Stomach (tissue), 19 donors: ENCODE results near the gene CCDC24. TPM values are rescaled to one million over a fixed set of nuclear protein-coding genes. Genes with fewer than 3 reads are reported as not detected.

ENCODE experiments used
- DNase-seq, 2 donors: peaks; one replicate each; pipeline versions ENCODE4 v3.0.0 to v3.0.0-alpha.2; 2013 to 2019
- H3K27ac ChIP-seq, 5 donors: fragments of 200-600 bp in 4 of 5; sonication (generic) in 4 of 5; one replicate each; pipeline ENCODE4 v1.5.1; 2013 to 2019; ENCODE audit warnings: mild to moderate bottlenecking in 1 of 5, moderate library complexity in 1 of 5
- H3K27me3 ChIP-seq, 3 donors: fragments of 200-600 bp; sonication (generic); one replicate each; pipeline ENCODE4 v1.5.1; 2017 to 2019; ENCODE audit warnings: mixed run types in 1 of 3
- H3K36me3 ChIP-seq, 4 donors: fragments of 200-600 bp; sonication (generic); 1 replicate in 3 of 4; 2 replicates in 1 of 4; pipeline ENCODE4 v1.5.1; 2016 to 2019
- H3K4me1 ChIP-seq, 4 donors: fragments of 200-600 bp; sonication (generic); one replicate each; pipeline ENCODE4 v1.5.1; 2016 to 2019
- H3K4me3 ChIP-seq, 4 donors: fragments of 200-600 bp; sonication (generic) in 3 of 4; one replicate each; pipeline ENCODE4 v1.5.1; 2016 to 2019; ENCODE audit warnings: mild to moderate bottlenecking in 1 of 4
- H3K9me3 ChIP-seq, 4 donors: fragments of 200-600 bp; sonication (generic); one replicate each; pipeline ENCODE4 v1.5.1; 2016 to 2019
- EP300 ChIP-seq: sonication (generic); formaldehyde crosslinking; IDR thresholded peaks from one replicate; pipeline ENCODE4 v1.6.1; 2017; ENCODE audit warnings: antibody characterized with exemption
- POLR2A ChIP-seq, 4 donors: fragments of 450-650 bp; IDR thresholded peaks; one replicate each; pipeline ENCODE4 v1.6.1; 2016; ENCODE audit warnings: antibody characterized with exemption in 4 of 4, control low read depth in 2 of 4, mild to moderate bottlenecking in 1 of 4, moderate library complexity in 1 of 4
- POLR2AphosphoS5 ChIP-seq, 3 donors: sonication (generic); formaldehyde crosslinking; IDR thresholded peaks; one replicate each; pipeline ENCODE4 v1.6.1; 2016; ENCODE audit warnings: antibody characterized with exemption in 3 of 3
- whole genome bisulfite sequencing, 5 donors: extraction: QIAGEN DNeasy Blood & Tissue Kit in 3 of 5; methylation state at CpG; one replicate each; pipeline versions ENCODE4 v1.1.5 to v1.1.7; 2013 to 2018; 5-methylcytosine and 5-hydroxymethylcytosine counted together
- intact Hi-C: fragments of 100-400 bp; cut with DNase I; formaldehyde crosslinking; loops from one replicate; pipeline ENCODE4 v1.15.1; 2023; ENCODE audit warnings: low total_unique reads
- long read RNA-seq, 10 donors: transcript quantifications; one replicate each; lab custom pipeline, GENCODE V29; 2026
- polyA plus RNA-seq, 3 donors: library from polyadenylated mRNA; stranded (reverse); fragments of 200-250 nt; gene quantifications; one replicate each; pipeline ENCODE4 v1.2.3, GENCODE V29; 2013
- total RNA-seq, 5 donors: library from RNA; depleted of rRNA; stranded (reverse); fragments of >200 nt; gene quantifications; one replicate each; pipeline versions ENCODE4 v1.1.0 to v1.2.3, GENCODE V29; 2014 to 2016
- TF ChIP-seq, protein P1 (sequence below), 7 experiments: fragments of 450-650 bp in 4 of 7; fragments of 200-600 bp in 3 of 7; sonication (generic) in 3 of 7; IDR thresholded peaks; one replicate each; pipeline ENCODE4 v1.5.1; 2016 to 2019; ENCODE audit warnings: antibody characterized with exemption in 7 of 7, control low read depth in 2 of 7, mild to moderate bottlenecking in 1 of 7
- donor health status: healthy with polysubstance abuse.
- donor health status: Bipolar disorder and iron deficiency.
- donor health status: healthy.

Gene CCDC24
- total RNA-seq = 10 to 100 TPM in 2 of 5 donors, 1 to 10 TPM in 3; 1.2 to 32.4 (median 6.7) TPM
- polyA plus RNA-seq = 10 to 100 TPM in 2 of 3 donors, 1 to 10 TPM in 1; 5.3 to 16.7 (median 14.6) TPM
- long read RNA-seq, donor 1 = 0 reads
- long read RNA-seq, donor 2, partial matches to known transcripts = 0 of 1 reads
- long read RNA-seq, donor 2, other reads (novel, unspliced or antisense) = 0 of 1 reads
- long read RNA-seq, donor 3 = 0 reads
- long read RNA-seq, donor 4 = 0 reads
- long read RNA-seq, donor 5 = 0 reads
- long read RNA-seq, donor 6 = 0 reads
- long read RNA-seq, donor 7, partial matches to known transcripts = 0 of 1 reads
- long read RNA-seq, donor 7, other reads (novel, unspliced or antisense) = 0 of 1 reads
- long read RNA-seq, donor 8 = 0 reads
- long read RNA-seq, donor 9, partial matches to known transcripts = 0 of 1 reads
- long read RNA-seq, donor 9, other reads (novel, unspliced or antisense) = 0 of 1 reads
- long read RNA-seq, donor 10 = 0 reads

DNA sequence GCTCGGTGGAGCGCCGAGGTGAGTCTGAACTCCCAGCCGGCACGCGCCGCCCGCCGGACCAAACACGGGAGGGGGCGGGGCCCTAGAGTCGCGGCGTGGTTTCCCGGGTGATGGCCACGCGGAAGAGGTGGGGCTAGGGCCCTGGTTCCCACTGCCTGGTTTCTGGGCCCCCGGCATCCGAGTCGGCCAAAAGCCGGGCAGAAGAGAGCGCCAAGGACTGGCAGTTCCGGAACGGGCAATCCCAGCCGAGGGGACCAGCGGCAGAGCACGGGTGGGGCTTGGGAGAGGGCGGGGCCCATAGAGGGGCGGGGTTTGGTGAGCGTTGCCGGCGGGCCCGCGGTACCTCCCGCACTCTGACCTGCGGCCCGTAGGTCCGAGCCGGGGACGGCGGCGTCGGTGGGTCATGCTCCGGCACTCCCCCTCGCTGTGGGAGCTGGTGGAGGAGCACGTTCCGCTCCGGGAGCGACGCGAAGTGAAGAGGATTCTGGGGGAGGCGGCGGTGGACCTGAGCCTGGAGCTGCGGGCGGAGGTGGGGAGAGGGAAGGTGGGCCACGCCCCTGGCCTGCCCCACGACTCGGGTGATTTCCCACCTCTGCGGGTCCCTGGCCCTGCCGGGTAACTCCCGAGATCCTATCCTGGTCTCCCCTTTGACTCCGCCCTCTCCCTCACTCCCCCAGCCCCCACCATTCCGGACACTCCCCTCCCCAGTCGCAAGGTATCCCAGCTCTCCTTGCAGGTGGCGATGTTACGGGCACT lies at the start of gene CCDC24:
CCDC24 (plus strand) TSS at position 124 of the 756 bp plus-strand sequence; CDS start at position 404, 280 bp downstream.
- no peaks in the 10 kb centered on the region for H3K9me3 ChIP-seq
- H3K4me1 ChIP-seq = peaks cover 15 to 47% (median 25%) of the 10 kb centered on the region in 4 donors
- intact Hi-C loops = no loop called here
- H3K36me3 ChIP-seq = no peaks in the 10 kb centered on the region
- H3K27ac ChIP-seq = peak within 1 kb of the TSS; percentile 80 to 90 (median 84)
- DNase-seq = peak; percentile 91 to 93
- TF ChIP-seq, protein P1, sequence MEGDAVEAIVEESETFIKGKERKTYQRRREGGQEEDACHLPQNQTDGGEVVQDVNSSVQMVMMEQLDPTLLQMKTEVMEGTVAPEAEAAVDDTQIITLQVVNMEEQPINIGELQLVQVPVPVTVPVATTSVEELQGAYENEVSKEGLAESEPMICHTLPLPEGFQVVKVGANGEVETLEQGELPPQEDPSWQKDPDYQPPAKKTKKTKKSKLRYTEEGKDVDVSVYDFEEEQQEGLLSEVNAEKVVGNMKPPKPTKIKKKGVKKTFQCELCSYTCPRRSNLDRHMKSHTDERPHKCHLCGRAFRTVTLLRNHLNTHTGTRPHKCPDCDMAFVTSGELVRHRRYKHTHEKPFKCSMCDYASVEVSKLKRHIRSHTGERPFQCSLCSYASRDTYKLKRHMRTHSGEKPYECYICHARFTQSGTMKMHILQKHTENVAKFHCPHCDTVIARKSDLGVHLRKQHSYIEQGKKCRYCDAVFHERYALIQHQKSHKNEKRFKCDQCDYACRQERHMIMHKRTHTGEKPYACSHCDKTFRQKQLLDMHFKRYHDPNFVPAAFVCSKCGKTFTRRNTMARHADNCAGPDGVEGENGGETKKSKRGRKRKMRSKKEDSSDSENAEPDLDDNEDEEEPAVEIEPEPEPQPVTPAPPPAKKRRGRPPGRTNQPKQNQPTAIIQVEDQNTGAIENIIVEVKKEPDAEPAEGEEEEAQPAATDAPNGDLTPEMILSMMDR (IDR thresholded peaks at IDR 0.05) = no peak
- no peak for TF ChIP-seq EP300
- TF ChIP-seq POLR2AphosphoS5 (IDR thresholded peaks at IDR 0.05) = peak in 2 of 3 donors; percentile 17 to 59
- H3K27me3 ChIP-seq = no peaks in the 10 kb centered on the region
- peak within 1 kb of the TSS; percentile 62 to 78 (median 72) for H3K4me3 ChIP-seq
- 0 to 2% (median 1%) methylated on average over 15 to 66 of the region's 66 CpGs for WGBS, 5 donors

DNA sequence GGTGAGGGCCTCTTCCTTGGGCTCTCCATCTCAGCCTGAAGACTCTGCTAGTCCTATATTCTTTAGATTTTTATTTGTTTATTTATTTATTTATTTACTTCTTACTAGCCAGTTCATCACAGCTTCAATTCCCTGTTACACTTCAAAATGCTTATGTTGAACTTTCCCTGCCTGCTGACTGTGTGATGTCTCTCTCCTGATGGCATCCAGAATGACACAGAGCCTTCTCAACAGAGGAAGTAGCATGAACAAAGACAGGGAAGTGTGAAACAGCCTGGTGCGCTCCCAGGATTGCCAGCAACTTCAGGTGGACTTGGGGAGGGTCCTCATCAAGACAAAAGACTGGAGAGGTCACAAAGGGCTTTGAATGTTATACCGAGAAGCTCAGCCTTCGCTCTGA lies 49.0 kb upstream of the CCDC24 start:
- WGBS, 5 donors = 89 to 95% (median 93%) methylated on average over 3 of the region's 3 CpGs
- TF ChIP-seq EP300 (no peak), POLR2A (IDR thresholded peaks at IDR 0.05) (no peak), POLR2AphosphoS5 (IDR thresholded peaks at IDR 0.05) (no peak)
- TF ChIP-seq, protein P1 (IDR thresholded peaks at IDR 0.05) = no peak
- no peaks in the 10 kb centered on the region for H3K27me3 ChIP-seq
- DNase-seq = no peak
- H3K4me3 ChIP-seq = no peak overlapping the region
- no peak overlapping the region for H3K27ac ChIP-seq
- no peaks in the 10 kb centered on the region for H3K9me3 ChIP-seq
- H3K36me3 ChIP-seq = no peaks in the 10 kb centered on the region
- H3K4me1 ChIP-seq = peaks cover 16 to 28% (median 20%) of the 10 kb centered on the region in 4 donors
- intact Hi-C loops = no loop called here

DNA sequence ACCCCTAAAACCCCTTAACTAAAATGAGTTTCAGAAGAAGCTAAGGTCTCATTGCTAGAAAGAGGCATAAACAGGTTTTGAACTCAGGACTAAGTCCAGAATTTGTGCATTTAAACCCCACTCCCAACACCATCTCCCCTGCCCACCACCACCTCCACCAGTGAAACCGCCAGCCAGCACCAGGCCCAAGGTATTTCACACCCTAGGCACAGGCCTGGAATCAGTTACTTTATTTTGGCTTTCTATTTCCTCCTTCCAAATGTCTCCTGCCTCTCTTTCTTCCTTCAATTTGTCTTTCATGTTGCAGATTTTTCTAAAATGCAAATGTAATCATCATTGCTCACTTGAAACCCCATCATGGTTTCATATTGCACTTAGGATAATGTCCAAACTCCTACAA lies 46.5 kb upstream of the CCDC24 start:
- TF ChIP-seq POLR2A (IDR thresholded peaks at IDR 0.05) = no peak
- TF ChIP-seq EP300 = no peak
- TF ChIP-seq, protein P1 (IDR thresholded peaks at IDR 0.05) = no peak
- no peak for TF ChIP-seq POLR2AphosphoS5 (IDR thresholded peaks at IDR 0.05)
- no peak overlapping the region for H3K4me3 ChIP-seq
- H3K9me3 ChIP-seq = no peaks in the 10 kb centered on the region
- WGBS, 5 donors = 92 to 100% (median 100%) methylated on average over 1 of the region's 1 CpG
- peaks cover 5 to 8% (median 5%) of the 10 kb centered on the region in 4 donors for H3K36me3 ChIP-seq
- no peak overlapping the region for H3K27ac ChIP-seq
- H3K4me1 ChIP-seq = peaks cover 32 to 52% (median 40%) of the 10 kb centered on the region in 4 donors
- intact Hi-C loops = no loop called here
- no peaks in the 10 kb centered on the region for H3K27me3 ChIP-seq
- DNase-seq = no peak

DNA sequence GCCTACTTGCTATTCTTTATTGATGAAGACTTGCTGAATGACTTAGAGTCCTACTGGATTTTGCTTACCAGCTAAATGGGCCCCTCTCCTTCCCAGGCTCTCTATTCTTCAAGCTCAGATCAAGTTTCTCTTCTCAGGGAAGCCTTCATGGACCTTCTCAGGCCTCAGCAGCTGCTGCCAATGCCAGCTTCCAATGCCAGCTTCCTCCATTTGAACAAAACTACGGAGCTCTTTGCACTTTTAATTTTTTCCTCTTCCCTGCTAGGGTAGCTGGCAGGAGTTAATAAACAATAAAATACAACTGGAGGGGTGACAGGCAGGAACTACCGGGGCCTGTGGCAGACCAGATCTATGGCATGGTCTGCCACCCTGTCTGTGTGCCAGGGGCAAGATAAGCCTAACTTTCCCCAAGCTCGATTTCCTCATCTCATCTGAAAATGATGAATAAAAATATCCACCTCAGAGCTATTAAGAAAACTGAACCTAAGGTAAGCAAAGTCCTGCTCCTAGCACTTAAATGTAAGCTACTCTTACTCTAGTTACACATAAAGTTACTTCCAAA lies 45.6 kb upstream of the CCDC24 start:
- WGBS, 5 donors = 0 to 11% (median 3%) methylated on average over 3 of the region's 3 CpGs
- no peaks in the 10 kb centered on the region for H3K9me3 ChIP-seq
- H3K27ac ChIP-seq = peak overlapping the region; percentile 96 to 99 (median 97)
- intact Hi-C loops = no loop called here
- TF ChIP-seq POLR2AphosphoS5 (IDR thresholded peaks at IDR 0.05) (no peak), POLR2A (IDR thresholded peaks at IDR 0.05) (no peak), EP300 (no peak)
- TF ChIP-seq, protein P1 (IDR thresholded peaks at IDR 0.05) = no peak
- peaks cover 6 to 17% (median 14%) of the 10 kb centered on the region in 4 donors for H3K36me3 ChIP-seq
- DNase-seq = no peak
- H3K4me1 ChIP-seq = peaks cover 32 to 54% (median 42%) of the 10 kb centered on the region in 4 donors
- H3K27me3 ChIP-seq = no peaks in the 10 kb centered on the region
- H3K4me3 ChIP-seq = peak overlapping the region; percentile 63 to 91 (median 82)
